ENCODE data around the gene TIPARP.

DNA sequence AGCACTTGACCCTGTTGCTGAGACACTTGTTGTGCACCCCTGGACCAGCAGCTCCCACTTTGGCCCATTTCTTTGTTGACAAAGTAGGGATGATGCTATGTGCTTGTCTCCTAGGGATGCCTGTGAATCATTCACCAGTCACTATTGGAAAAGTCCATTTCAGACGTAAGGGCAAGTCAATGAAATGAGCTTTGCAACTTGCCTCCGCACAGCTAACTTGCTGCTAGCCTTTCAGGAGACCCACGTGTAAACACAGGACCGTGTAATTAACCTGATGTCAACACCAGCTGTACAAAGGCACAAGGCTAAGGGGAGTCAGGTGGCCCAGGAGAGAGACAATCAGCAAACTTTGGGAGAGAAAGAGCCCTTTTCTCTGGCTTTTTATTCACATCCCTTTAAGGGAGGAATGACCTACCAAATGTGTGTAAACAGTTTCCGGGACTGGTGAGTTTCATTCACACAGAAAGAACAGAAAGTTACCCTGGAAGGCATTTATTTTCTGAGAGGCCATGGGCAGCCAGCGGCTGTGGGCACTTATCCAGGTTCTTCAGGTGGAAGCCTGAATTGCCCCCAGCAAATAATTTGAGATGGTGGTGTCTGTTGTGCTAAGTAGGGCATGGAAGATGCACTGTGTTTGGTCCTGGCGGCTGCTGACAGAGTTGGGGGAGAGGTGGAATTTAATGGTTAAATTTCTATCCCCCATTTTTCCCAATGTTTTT is 54.0 kb downstream of the TIPARP start:
- TF ChIP-seq, protein P1, sequence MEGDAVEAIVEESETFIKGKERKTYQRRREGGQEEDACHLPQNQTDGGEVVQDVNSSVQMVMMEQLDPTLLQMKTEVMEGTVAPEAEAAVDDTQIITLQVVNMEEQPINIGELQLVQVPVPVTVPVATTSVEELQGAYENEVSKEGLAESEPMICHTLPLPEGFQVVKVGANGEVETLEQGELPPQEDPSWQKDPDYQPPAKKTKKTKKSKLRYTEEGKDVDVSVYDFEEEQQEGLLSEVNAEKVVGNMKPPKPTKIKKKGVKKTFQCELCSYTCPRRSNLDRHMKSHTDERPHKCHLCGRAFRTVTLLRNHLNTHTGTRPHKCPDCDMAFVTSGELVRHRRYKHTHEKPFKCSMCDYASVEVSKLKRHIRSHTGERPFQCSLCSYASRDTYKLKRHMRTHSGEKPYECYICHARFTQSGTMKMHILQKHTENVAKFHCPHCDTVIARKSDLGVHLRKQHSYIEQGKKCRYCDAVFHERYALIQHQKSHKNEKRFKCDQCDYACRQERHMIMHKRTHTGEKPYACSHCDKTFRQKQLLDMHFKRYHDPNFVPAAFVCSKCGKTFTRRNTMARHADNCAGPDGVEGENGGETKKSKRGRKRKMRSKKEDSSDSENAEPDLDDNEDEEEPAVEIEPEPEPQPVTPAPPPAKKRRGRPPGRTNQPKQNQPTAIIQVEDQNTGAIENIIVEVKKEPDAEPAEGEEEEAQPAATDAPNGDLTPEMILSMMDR (IDR thresholded peaks at IDR 0.05), result no peak
- no peak for TF ChIP-seq POLR2A (IDR thresholded peaks at IDR 0.05)

All from right lobe of liver (tissue), 4 donors.